Calu3 (cell line): ENCODE data around the gene LRBA. TPM values are rescaled to one million over a fixed set of nuclear protein-coding genes. Genes with fewer than 3 reads are reported as not detected.

Source experiments
- BruUV-seq: library from RNA; stranded (reverse); fragments of 400-500 nt; replicated peaks from 2 replicates; lab custom pipeline; 2021; lab: Mats Ljungman, UMichigan
- CTCF ChIA-PET: fragments of 300-600 bp; sonication (Branson Sonifier 250); formaldehyde crosslinking; loops from one replicate; lab custom pipeline; 2022; ENCODE audit warnings: antibody characterized with exemption; lab: Charles Lee
- DNase-seq: peaks from one replicate; pipeline ENCODE4 v3.0.0; 2022
- H3K27ac Mint-ChIP-seq: one replicate; pipeline ENCODE4 v1.8.0; 2022; ENCODE audit warnings: mixed read lengths; ENCODE audit not compliant: unreplicated experiment
- H3K27me3 Mint-ChIP-seq: one replicate; pipeline ENCODE4 v1.8.0; 2022; ENCODE audit warnings: mixed read lengths; ENCODE audit not compliant: unreplicated experiment
- H3K36me3 Mint-ChIP-seq: one replicate; pipeline ENCODE4 v1.8.0; 2022; ENCODE audit warnings: mild to moderate bottlenecking, moderate library complexity, mixed read lengths; ENCODE audit not compliant: insufficient read depth, unreplicated experiment
- H3K4me1 Mint-ChIP-seq: one replicate; pipeline ENCODE4 v1.8.0; 2022; ENCODE audit warnings: mild to moderate bottlenecking, low read depth, mixed read lengths; ENCODE audit not compliant: unreplicated experiment
- H3K4me3 Mint-ChIP-seq: one replicate; pipeline ENCODE4 v1.8.0; 2022; ENCODE audit warnings: mild to moderate bottlenecking, low read depth, moderate library complexity, mixed read lengths; ENCODE audit not compliant: unreplicated experiment
- H3K9me3 Mint-ChIP-seq: one replicate; pipeline ENCODE4 v1.8.0; 2022; ENCODE audit warnings: low read depth, mixed read lengths; ENCODE audit not compliant: unreplicated experiment
- intact Hi-C: fragments of 100-400 bp; cut with micrococcal nuclease; formaldehyde crosslinking; loops from one replicate; pipeline ENCODE4 v1.10.0; 2022; ENCODE audit not compliant: unreplicated experiment
- total RNA-seq: library from RNA; stranded (reverse); gene quantifications from 2 replicates; pipeline ENCODE4 v1.2.3, GENCODE V29; 2022
- TF ChIP-seq, protein P1 (sequence below): fragments of 200-600 bp; IDR thresholded peaks from one replicate; pipeline ENCODE4 v1.8.0; 2022; ENCODE audit warnings: antibody characterized with exemption; ENCODE audit not compliant: unreplicated experiment

Gene LRBA
- total RNA-seq, 1 experiment from 2014 or later: 49.0 TPM

DNA sequence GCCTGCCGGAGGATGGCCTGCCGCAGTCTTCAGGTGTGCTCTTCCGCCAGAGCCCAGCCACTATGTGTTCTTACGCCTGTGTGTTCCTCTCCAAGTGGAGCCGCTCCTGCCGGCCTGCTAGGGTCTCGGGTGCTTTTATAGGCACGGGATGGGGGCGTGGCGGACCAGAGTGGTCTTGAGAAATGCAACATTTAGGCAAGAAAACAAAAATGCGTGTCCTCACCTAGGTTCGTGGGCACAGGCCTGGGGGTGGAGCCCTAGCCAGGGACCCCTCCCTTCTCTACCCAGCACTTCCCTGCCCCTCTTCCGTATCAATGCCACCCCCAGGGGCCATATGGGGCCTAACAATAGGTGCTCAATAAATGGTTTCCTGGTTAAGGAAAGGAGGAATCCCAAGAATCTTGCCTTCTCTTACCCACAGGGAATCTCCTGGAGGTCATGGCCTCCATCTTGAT, 34.4 kb upstream of the LRBA start:
- Mint-ChIP-seq H3K4me1 (no peaks in the 10 kb centered on the region), H3K27ac (no peak overlapping the region), H3K9me3 (no peaks in the 10 kb centered on the region), H3K36me3 (no peaks in the 10 kb centered on the region), H3K27me3 (no peaks in the 10 kb centered on the region), H3K4me3 (no peak overlapping the region)
- TF ChIP-seq, protein P1, sequence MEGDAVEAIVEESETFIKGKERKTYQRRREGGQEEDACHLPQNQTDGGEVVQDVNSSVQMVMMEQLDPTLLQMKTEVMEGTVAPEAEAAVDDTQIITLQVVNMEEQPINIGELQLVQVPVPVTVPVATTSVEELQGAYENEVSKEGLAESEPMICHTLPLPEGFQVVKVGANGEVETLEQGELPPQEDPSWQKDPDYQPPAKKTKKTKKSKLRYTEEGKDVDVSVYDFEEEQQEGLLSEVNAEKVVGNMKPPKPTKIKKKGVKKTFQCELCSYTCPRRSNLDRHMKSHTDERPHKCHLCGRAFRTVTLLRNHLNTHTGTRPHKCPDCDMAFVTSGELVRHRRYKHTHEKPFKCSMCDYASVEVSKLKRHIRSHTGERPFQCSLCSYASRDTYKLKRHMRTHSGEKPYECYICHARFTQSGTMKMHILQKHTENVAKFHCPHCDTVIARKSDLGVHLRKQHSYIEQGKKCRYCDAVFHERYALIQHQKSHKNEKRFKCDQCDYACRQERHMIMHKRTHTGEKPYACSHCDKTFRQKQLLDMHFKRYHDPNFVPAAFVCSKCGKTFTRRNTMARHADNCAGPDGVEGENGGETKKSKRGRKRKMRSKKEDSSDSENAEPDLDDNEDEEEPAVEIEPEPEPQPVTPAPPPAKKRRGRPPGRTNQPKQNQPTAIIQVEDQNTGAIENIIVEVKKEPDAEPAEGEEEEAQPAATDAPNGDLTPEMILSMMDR: no peak
- CTCF ChIA-PET: no interaction called here
- intact Hi-C loops: no loop called here
- no peak for DNase-seq
- no TSS peak for BruUV-seq

GRCh38 chr4:151048913-151049312, 33.8 kb upstream of the LRBA start:
- CTCF ChIA-PET: no interaction called here
- no peaks in the 10 kb centered on the region for H3K4me1 Mint-ChIP-seq
- no peaks in the 10 kb centered on the region for H3K36me3 Mint-ChIP-seq
- intact Hi-C loops: no loop called here
- no peak for DNase-seq
- TF ChIP-seq, protein P1: no peak
- no peak overlapping the region for H3K27ac Mint-ChIP-seq
- no peaks in the 10 kb centered on the region for H3K9me3 Mint-ChIP-seq
- no TSS peak for BruUV-seq
- H3K27me3 Mint-ChIP-seq: no peaks in the 10 kb centered on the region
- no peak overlapping the region for H3K4me3 Mint-ChIP-seq

DNA sequence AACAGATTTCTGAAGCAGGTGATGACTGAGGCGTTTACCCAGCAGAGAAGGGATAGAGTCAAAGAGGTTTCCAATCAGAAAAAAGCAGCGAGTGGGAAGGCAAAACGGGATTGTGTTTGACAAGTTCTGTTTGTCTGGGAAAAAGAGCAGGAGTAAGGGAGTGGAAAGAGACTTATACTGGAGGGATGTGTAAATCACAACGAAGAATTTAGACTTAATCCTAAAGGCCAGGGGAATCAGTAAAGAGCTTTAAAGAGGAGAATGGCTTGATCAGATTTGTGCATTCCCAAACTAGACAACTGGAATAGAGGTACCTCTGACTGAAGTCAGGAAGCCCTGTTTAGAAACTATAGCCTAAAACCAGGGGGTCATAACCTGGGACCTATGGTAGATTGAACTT, 31.5 kb upstream of the LRBA start:
- no peak overlapping the region for H3K27ac Mint-ChIP-seq
- no peaks in the 10 kb centered on the region for H3K27me3 Mint-ChIP-seq
- BruUV-seq: no TSS peak
- no peaks in the 10 kb centered on the region for H3K9me3 Mint-ChIP-seq
- CTCF ChIA-PET: interaction anchor here (0.6 to 1.1 kb wide), 2 partner anchors 13 to 35 kb away, joined by 3 to 5 read pairs; no protein-coding TSS in a partner anchor
- H3K4me3 Mint-ChIP-seq: no peak overlapping the region
- TF ChIP-seq, protein P1: no peak
- no peak for DNase-seq
- intact Hi-C loops: no loop called here
- H3K36me3 Mint-ChIP-seq: no peaks in the 10 kb centered on the region
- no peaks in the 10 kb centered on the region for H3K4me1 Mint-ChIP-seq

DNA sequence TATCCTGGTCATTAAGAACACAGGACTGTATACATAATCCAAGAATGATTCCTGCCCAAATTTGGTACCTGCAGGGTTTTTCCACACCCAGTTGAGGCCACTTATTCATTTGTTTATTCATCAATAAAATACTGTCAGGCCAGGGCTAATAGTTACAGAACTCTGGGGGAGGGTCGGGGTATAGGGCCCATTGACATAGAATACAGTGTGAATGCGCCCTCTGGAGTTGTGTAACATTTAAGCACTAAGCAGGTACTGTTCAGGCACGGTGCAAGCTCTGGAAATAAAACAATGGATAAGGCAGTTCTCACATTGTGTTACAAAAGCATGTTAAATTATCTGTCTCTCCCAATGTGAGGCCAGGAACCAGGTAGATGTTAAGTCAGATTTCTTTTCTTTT, 30.8 kb upstream of the LRBA start:
- H3K27ac Mint-ChIP-seq: no peak overlapping the region

More for the DNA sequence above, 30.8 kb upstream of the LRBA start:
- CTCF ChIA-PET: interaction anchor here (0.6 kb wide), 1 partner anchor 14 kb away, joined by 3 read pairs; no protein-coding TSS in a partner anchor
- no peak overlapping the region for H3K4me3 Mint-ChIP-seq
- intact Hi-C loops: no loop called here
- H3K27me3 Mint-ChIP-seq: no peaks in the 10 kb centered on the region
- TF ChIP-seq, protein P1: no peak
- no peaks in the 10 kb centered on the region for H3K4me1 Mint-ChIP-seq
- peak; percentile 18 for DNase-seq
- no peaks in the 10 kb centered on the region for H3K36me3 Mint-ChIP-seq
- no peaks in the 10 kb centered on the region for H3K9me3 Mint-ChIP-seq
- no TSS peak for BruUV-seq
